ENCODE measurements around the gene SPTLC2.

The SPTLC2 gene

DNA sequence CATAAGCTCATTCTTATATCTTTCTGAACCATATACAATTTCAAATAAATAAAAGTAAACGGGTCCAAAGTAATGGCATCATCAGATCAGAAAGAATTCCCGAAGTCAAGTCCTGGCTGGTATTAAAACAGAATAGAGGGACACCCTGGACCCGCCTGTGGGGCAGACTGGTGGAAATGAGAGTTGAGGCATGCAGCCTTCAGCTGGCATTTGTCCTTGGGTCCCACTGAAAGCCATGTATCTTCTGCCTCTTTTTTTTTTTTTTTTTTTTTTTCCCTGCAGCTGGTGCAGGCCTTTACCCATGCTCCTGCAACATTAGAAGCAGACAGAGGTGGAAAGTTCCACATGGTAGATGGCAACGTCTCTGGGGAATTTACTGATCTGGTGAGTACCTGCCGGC is 148.6 kb downstream of the SPTLC2 start:
- Histone ChIP-seq H3K9me2 (replicated peaks; ENCODE audit: low read depth, low read length) (no peaks in the 10 kb centered on the region), H3K36me3 (ENCODE audit: insufficient read depth, low read length) (peaks cover 61% of the 10 kb centered on the region), H3K9ac (ENCODE audit: low read depth, low read length, poor library complexity, severe bottlenecking) (no peak overlapping the region), H3K27me3 (ENCODE audit: insufficient read depth, low read length, poor library complexity, severe bottlenecking) (no peaks in the 10 kb centered on the region), H3K79me2 (ENCODE audit: insufficient read depth, low read length) (peaks cover 4% of the 10 kb centered on the region; the same call in 1 of the 2 replicates), H3K4me2 (ENCODE audit: low read depth, low read length, poor library complexity, severe bottlenecking) (no peak overlapping the region), H2AFZ (ENCODE audit: low read length) (no peak overlapping the region), H3K4me3 (ENCODE audit: low read length, poor library complexity, severe bottlenecking) (no peak overlapping the region), H3K4me1 (ENCODE audit: insufficient read depth, low read length, poor library complexity, severe bottlenecking) (no peaks in the 10 kb centered on the region), H4K20me1 (ENCODE audit: insufficient read depth, low read length, poor library complexity, severe bottlenecking) (no peaks in the 10 kb centered on the region), H3F3A (ENCODE audit: low read depth) (no peaks in the 10 kb centered on the region), H3K9me3 (ENCODE audit: insufficient read depth, low read depth, low read length) (no peaks in the 10 kb centered on the region)
- TF ChIP-seq CTCF (conservative IDR thresholded peaks at IDR 0.05; ENCODE audit: low read length) (no peak), EZH2phosphoT487 (IDR thresholded peaks at IDR 0.05; ENCODE audit: borderline replicate concordance) (no peak)

DNA sequence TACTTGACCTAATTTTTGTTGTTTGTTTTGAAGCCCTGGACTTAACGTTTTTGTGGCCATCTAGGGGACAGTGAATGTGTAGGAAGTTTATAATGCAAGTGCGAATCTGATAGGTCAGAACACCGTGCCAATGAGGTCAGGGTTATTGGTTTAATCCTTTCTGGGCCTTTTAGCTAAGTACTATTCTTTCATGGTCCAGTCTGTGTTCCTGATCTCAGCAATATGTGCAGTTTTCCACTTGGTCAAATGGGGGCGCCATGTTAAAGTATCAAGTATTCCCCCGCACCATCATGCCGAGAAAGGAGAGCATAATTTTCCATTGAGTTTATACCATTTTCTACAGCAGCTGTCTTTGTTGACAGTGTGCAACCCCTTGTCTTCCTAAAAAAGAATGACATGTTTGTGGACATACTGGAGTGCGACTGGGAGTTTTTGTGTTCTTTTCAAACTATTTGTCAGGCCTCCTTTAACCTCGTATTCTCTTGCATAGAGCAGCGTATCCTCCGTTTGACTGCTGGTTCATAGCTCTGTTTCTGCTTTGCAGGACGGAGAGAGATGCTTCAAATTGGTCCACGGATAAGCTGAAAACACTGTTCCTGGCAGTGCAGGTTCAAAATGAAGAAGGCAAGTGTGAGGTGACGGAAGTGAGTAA is 157.2 kb downstream of the SPTLC2 start:
- peak overlapping the region; percentile 94 for H3K4me3 ChIP-seq (ENCODE audit: low read length, poor library complexity, severe bottlenecking)
- H3K4me1 ChIP-seq (ENCODE audit: insufficient read depth, low read length, poor library complexity, severe bottlenecking), result peaks cover 26% of the 10 kb centered on the region
- no peaks in the 10 kb centered on the region for H3K27me3 ChIP-seq (ENCODE audit: insufficient read depth, low read length, poor library complexity, severe bottlenecking)
- H3K4me2 ChIP-seq (ENCODE audit: low read depth, low read length, poor library complexity, severe bottlenecking), result peak overlapping the region; percentile 97
- H3K79me2 ChIP-seq (ENCODE audit: insufficient read depth, low read length), result peaks cover 73% of the 10 kb centered on the region
- no peak for TF ChIP-seq EZH2phosphoT487 (IDR thresholded peaks at IDR 0.05; ENCODE audit: borderline replicate concordance)
- TF ChIP-seq CTCF (conservative IDR thresholded peaks at IDR 0.05; ENCODE audit: low read length), result peak; percentile 82
- H3K36me3 ChIP-seq (ENCODE audit: insufficient read depth, low read length), result peaks cover 41% of the 10 kb centered on the region; the same call in 1 of the 2 replicates
- H2AFZ ChIP-seq (ENCODE audit: low read length), result no peak overlapping the region
- H3K9ac ChIP-seq (ENCODE audit: low read depth, low read length, poor library complexity, severe bottlenecking), result peak overlapping the region; percentile 86
- H4K20me1 ChIP-seq (ENCODE audit: insufficient read depth, low read length, poor library complexity, severe bottlenecking), result peaks cover 32% of the 10 kb centered on the region
- no peaks in the 10 kb centered on the region for H3K9me2 ChIP-seq (replicated peaks; ENCODE audit: low read depth, low read length)
- H3F3A ChIP-seq (ENCODE audit: low read depth), result no peaks in the 10 kb centered on the region
- H3K9me3 ChIP-seq (ENCODE audit: insufficient read depth, low read depth, low read length), result no peaks in the 10 kb centered on the region

GRCh38 chr14:77458249-77458950 is 158.0 kb downstream of the SPTLC2 start:
- Histone ChIP-seq H3K9ac (ENCODE audit: low read depth, low read length, poor library complexity, severe bottlenecking) (peak overlapping the region; percentile 86), H3K4me2 (ENCODE audit: low read depth, low read length, poor library complexity, severe bottlenecking) (peak overlapping the region; percentile 97), H3K36me3 (ENCODE audit: insufficient read depth, low read length) (peaks cover 33% of the 10 kb centered on the region; the same call in 1 of the 2 replicates), H3K9me3 (ENCODE audit: insufficient read depth, low read depth, low read length) (no peaks in the 10 kb centered on the region), H3K79me2 (ENCODE audit: insufficient read depth, low read length) (peaks cover 73% of the 10 kb centered on the region), H3K9me2 (replicated peaks; ENCODE audit: low read depth, low read length) (no peaks in the 10 kb centered on the region), H3K27me3 (ENCODE audit: insufficient read depth, low read length, poor library complexity, severe bottlenecking) (no peaks in the 10 kb centered on the region), H2AFZ (ENCODE audit: low read length) (peak overlapping the region; percentile 99), H3K4me3 (ENCODE audit: low read length, poor library complexity, severe bottlenecking) (peak overlapping the region; percentile 94), H3F3A (ENCODE audit: low read depth) (no peaks in the 10 kb centered on the region), H3K4me1 (ENCODE audit: insufficient read depth, low read length, poor library complexity, severe bottlenecking) (peaks cover 26% of the 10 kb centered on the region), H4K20me1 (ENCODE audit: insufficient read depth, low read length, poor library complexity, severe bottlenecking) (peaks cover 32% of the 10 kb centered on the region)
- TF ChIP-seq EZH2phosphoT487 (IDR thresholded peaks at IDR 0.05; ENCODE audit: borderline replicate concordance) (no peak), CTCF (conservative IDR thresholded peaks at IDR 0.05; ENCODE audit: low read length) (no peak)
